GM12878 (cell line): ENCODE data around the gene SULT1A1. TPM values are rescaled to one million over a fixed set of nuclear protein-coding genes. Genes with fewer than 3 reads are reported as not detected.

ENCODE experiments used
- ATAC-seq: fragments of 200-7000 bp; cut with Tn5 transposase; 3 replicates; pipeline ENCODE4 v1.9.1; 2020; ENCODE audit warnings: mild to moderate bottlenecking, moderate library complexity
- BruUV-seq: library from RNA; stranded (reverse); fragments of 400-500 nt; replicated peaks from 2 replicates; lab custom pipeline; 2021; lab: Mats Ljungman, UMichigan
- CTCF ChIA-PET: fragments of 300-600 bp; sonication (Branson Sonifier 250); formaldehyde crosslinking; extraction: SDS; loops from one replicate; lab custom pipeline; 2021; ENCODE audit warnings: inconsistent platforms; lab: Yijun Ruan, JAX
- POLR2A ChIA-PET: fragments of 350-600 bp; formaldehyde crosslinking; extraction: SDS; loops from one replicate; lab custom pipeline; 2021; ENCODE audit warnings: inconsistent platforms; lab: Charles Lee
- RAD21 ChIA-PET: fragments of 300-600 bp; sonication (Branson Sonifier 250); formaldehyde crosslinking; loops from one replicate; lab custom pipeline; 2023; ENCODE audit warnings: antibody characterized with exemption; ENCODE audit not compliant: unreplicated experiment; lab: Charles Lee
- SMC1A ChIA-PET: fragments of 300-600 bp; sonication (Branson Sonifier 250); formaldehyde crosslinking; loops from one replicate; lab custom pipeline; 2023; ENCODE audit not compliant: unreplicated experiment, uncharacterized antibody; lab: Charles Lee
- DNase-seq: peaks from one replicate; pipeline ENCODE4 v3.0.0-alpha.2; 2011; ENCODE audit warnings: low read depth, low spot score
- FAIRE-seq: peaks from 3 replicates; lab custom pipeline; 2011; peaks lifted over from hg19 to GRCh38; lab: Jason Lieb, UNC
- H2AFZ ChIP-seq: 2 replicates; pipeline ENCODE4 v1.6.0; 2011; ENCODE audit warnings: low read depth, low read length, control low read depth; ENCODE audit not compliant: control insufficient read depth
- H3K27ac ChIP-seq: 2 replicates; pipeline ENCODE4 v1.5.1; 2011; ENCODE audit warnings: control low read depth; ENCODE audit not compliant: control insufficient read depth, insufficient read depth
- H3K27me3 ChIP-seq, 2 experiments: replicated peaks in 1 of 2; 2 replicates each; pipeline versions ENCODE4 v1.6.0 to v1.6.1; 2011; ENCODE audit warnings: low read length in 1 of 2; ENCODE audit not compliant: control insufficient read depth in 2 of 2, insufficient read depth in 2 of 2
- H3K36me3 ChIP-seq, 2 experiments: 2 replicates each; pipeline ENCODE4 v1.5.1; 2011; ENCODE audit warnings: low read length in 1 of 2; ENCODE audit not compliant: control insufficient read depth in 2 of 2, insufficient read depth in 2 of 2
- H3K4me1 ChIP-seq: 2 replicates; pipeline ENCODE4 v1.6.1; 2011; ENCODE audit warnings: mild to moderate bottlenecking, low read length, moderate library complexity, mixed read lengths; ENCODE audit not compliant: control insufficient read depth, insufficient read depth
- H3K4me2 ChIP-seq: 2 replicates; pipeline ENCODE4 v1.6.0; 2011; ENCODE audit warnings: control low read depth; ENCODE audit not compliant: control insufficient read depth, insufficient read depth
- H3K4me3 ChIP-seq: fragments of 200-600 bp; sonication (generic); 2 replicates; pipeline ENCODE4 v1.5.1; 2016
- H3K79me2 ChIP-seq: 2 replicates; pipeline ENCODE4 v1.6.0; 2011; ENCODE audit warnings: low read length; ENCODE audit not compliant: control insufficient read depth, insufficient read depth
- H3K9ac ChIP-seq: 2 replicates; pipeline ENCODE4 v1.8.0; 2011; ENCODE audit warnings: low read length, control low read depth, mixed read lengths; ENCODE audit not compliant: control insufficient read depth, insufficient read depth
- H3K9me3 ChIP-seq: replicated peaks from 3 replicates; pipeline ENCODE4 v1.5.1; 2011; ENCODE audit warnings: mild to moderate bottlenecking, low read length; ENCODE audit not compliant: control insufficient read depth, insufficient read depth
- H4K20me1 ChIP-seq: 2 replicates; pipeline ENCODE4 v1.6.0; 2011; ENCODE audit not compliant: control insufficient read depth, insufficient read depth
- CTCF ChIP-seq, 3 experiments: IDR thresholded peaks in 2 of 3; conservative IDR thresholded peaks in 1 of 3; 2 replicates each; pipeline ENCODE4 v1.5.1; 2011; ENCODE audit warnings: low read depth in 3 of 3, low read length in 3 of 3, mild to moderate bottlenecking in 3 of 3, control low read depth in 2 of 3, moderate library complexity in 2 of 3, inconsistent platforms in 1 of 3, mixed read lengths in 1 of 3; ENCODE audit not compliant: control insufficient read depth in 2 of 3, insufficient read depth in 1 of 3; ENCODE audit errors: extremely low read depth in 1 of 3
- EED ChIP-seq: sonication (generic); IDR thresholded peaks from 2 replicates; pipeline ENCODE4 v1.6.1; 2016; ENCODE audit warnings: antibody characterized with exemption, low read depth
- FOXM1 ChIP-seq: IDR thresholded peaks from 2 replicates; pipeline ENCODE4 v1.6.1; 2012; ENCODE audit warnings: low read depth, mild to moderate bottlenecking, inconsistent platforms, low read length, moderate library complexity
- IKZF1 ChIP-seq: fragments of 450-650 bp; conservative IDR thresholded peaks from 2 replicates; pipeline ENCODE4 v1.6.1; 2017; ENCODE audit warnings: antibody characterized with exemption, mild to moderate bottlenecking
- NFYA ChIP-seq: IDR thresholded peaks from 2 replicates; pipeline ENCODE4 v1.6.1; 2011; ENCODE audit warnings: low read depth, mild to moderate bottlenecking, low read length, improper control_type of control experiment, borderline replicate concordance
- POLR2AphosphoS5 ChIP-seq: IDR thresholded peaks from 2 replicates; pipeline ENCODE4 v1.6.1; 2011; ENCODE audit warnings: mild to moderate bottlenecking, low read length, inconsistent platforms
- RBBP5 ChIP-seq: fragments of 200-600 bp; sonication (generic); conservative IDR thresholded peaks from 2 replicates; pipeline ENCODE4 v1.6.1; 2016
- SRF ChIP-seq, 2 experiments: IDR thresholded peaks; 2 replicates each; pipeline ENCODE4 v1.6.1; 2011; ENCODE audit warnings: low read depth in 2 of 2, low read length in 2 of 2, mild to moderate bottlenecking in 1 of 2, moderate library complexity in 1 of 2
- ZBTB40 ChIP-seq: fragments of 450-650 bp; IDR thresholded peaks from 2 replicates; pipeline ENCODE4 v1.6.1; 2016; ENCODE audit warnings: mild to moderate bottlenecking, moderate library complexity, borderline replicate concordance
- WGBS: methylation state at CpG from one replicate; pipeline ENCODE4 v1.1.6; 2016; ENCODE audit warnings: low lambda C conversion rate; ENCODE audit not compliant: insufficient replicate concordance, insufficient coverage; ENCODE audit errors: missing lambda C conversion rate; 5-methylcytosine and 5-hydroxymethylcytosine counted together
- in situ Hi-C: fragments of 300-500 bp; cut with MboI; formaldehyde crosslinking; loops from 9 replicates; pipeline ENCODE4 v1.14.3; 2018; ENCODE audit warnings: mixed read lengths
- intact Hi-C: fragments of 100-400 bp; cut with micrococcal nuclease; formaldehyde crosslinking; loops from one replicate; pipeline ENCODE4 v1.14.2; 2022; ENCODE audit not compliant: unreplicated experiment
- polyA plus RNA-seq, 11 experiments: library from polyadenylated mRNA; depleted of rRNA in 4 of 11; unstranded in 6 of 11; stranded (reverse) in 5 of 11; fragments of >200 nt; fragmentation: Nextera tagmentation in 4 of 11; fragmentation: Illumina TruSeq in 1 of 11; extraction: Ambion mirVana in 4 of 11; extraction: Trizol in 1 of 11; gene quantifications; 1 replicate in 1 of 11; 2 replicates in 10 of 11; pipeline versions ENCODE4 v1.2.1 to v1.2.3, GENCODE V29; 2011 to 2016; ENCODE audit warnings: inconsistent platforms in 2 of 11, missing spikeins in 2 of 11, low read depth in 1 of 11
- total RNA-seq, 4 experiments: library from RNA; depleted of rRNA in 3 of 4; stranded (reverse); fragments of >200 nt in 3 of 4; fragmentation: Illumina TruSeq in 1 of 4; extraction: Trizol in 1 of 4; gene quantifications; 2 replicates each; pipeline versions ENCODE4 v1.2.1 to v1.2.3, GENCODE V29; 2013 to 2021

Gene SULT1A1
- total and polyA plus RNA-seq, 10 of the 15 experiments (the other 5 are each of a cell fraction or from before 2014, with no cell fraction given): 0.03 to 1.5 (median 0.76) TPM; not detected in 1

DNA sequence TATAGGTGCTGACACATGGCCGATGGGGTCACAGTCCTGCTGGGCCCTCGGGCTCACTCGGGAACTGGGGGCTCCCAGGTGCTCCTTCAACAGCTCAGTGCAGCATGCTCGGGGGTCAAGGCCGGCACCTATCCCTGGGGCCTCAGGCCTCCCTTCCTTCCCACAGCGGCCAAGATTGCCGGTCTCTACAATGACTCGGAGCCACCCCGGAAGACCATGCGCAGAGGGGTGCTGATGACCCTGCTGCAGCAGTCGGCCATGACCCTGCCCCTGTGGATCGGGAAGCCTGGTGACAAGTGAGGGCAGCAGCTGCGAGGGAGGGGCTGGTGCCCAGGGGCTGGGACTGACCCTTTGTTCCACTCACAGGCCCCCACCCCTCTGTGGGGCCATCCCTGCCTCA, 19.9 kb downstream of the SULT1A1 start:
- in situ Hi-C loops: no loop called here
- TF ChIP-seq FOXM1 (no peak), NFYA (no peak), ZBTB40 (no peak), CTCF (IDR thresholded peaks at IDR 0.05 in 2 of 3, conservative IDR thresholded peaks at IDR 0.05 in 1 of 3; ENCODE audit: control insufficient read depth in 2 of 3, extremely low read depth in 1 of 3, insufficient read depth in 1 of 3, low read depth in 3 of 3, low read length in 3 of 3) (no peak), IKZF1 (no peak), RBBP5 (no peak), POLR2AphosphoS5 (no peak), EED (no peak), SRF (IDR thresholded peaks at IDR 0.05; ENCODE audit: low read depth in 2 of 2, low read length in 2 of 2) (no peak)
- TF ChIP-seq, all 136 proteins: peak for 0
- CTCF ChIA-PET: no interaction called here
- Histone ChIP-seq H4K20me1 (no peaks in the 10 kb centered on the region), H3K4me1 (no peaks in the 10 kb centered on the region; the same call in 1 of the 2 replicates), H3K27ac (no peak overlapping the region), H2AFZ (no peak overlapping the region), H3K9me3 (no peaks in the 10 kb centered on the region), H3K27me3 (no peaks in the 10 kb centered on the region), H3K4me3 (no peak overlapping the region), H3K36me3 (peaks cover 8 to 16% of the 10 kb centered on the region in 2 experiments; a peak in 3 of 4 replicates), H3K9ac (no peak overlapping the region), H3K79me2 (no peaks in the 10 kb centered on the region), H3K4me2 (no peak overlapping the region)
- no TSS peak for BruUV-seq
- SMC1A ChIA-PET: no interaction called here
- ATAC-seq (no peak), DNase-seq (no peak), FAIRE-seq (no peak)
- intact Hi-C loops: no loop called here
- POLR2A ChIA-PET: no interaction called here
- RAD21 ChIA-PET: no interaction called here
- WGBS: 86% methylated on average over 11 of the region's 13 CpGs
